K562 (cell line): ENCODE data around the gene PNP. TPM values are rescaled to one million over a fixed set of nuclear protein-coding genes. Genes with fewer than 3 reads are reported as not detected.

Experiments
- ARID1B ChIP-seq: fragments of 450-650 bp; IDR thresholded peaks from 2 replicates; pipeline ENCODE4 v1.6.1; 2016; ENCODE audit warnings: antibody characterized with exemption, mild to moderate bottlenecking, inconsistent platforms
- ELF1 ChIP-seq: fragments of 200-800 bp; sonication (Bioruptor generic); IDR thresholded peaks from 2 replicates; pipeline ENCODE4 v1.6.1; 2016; ENCODE audit warnings: missing genetic modification characterization, missing compliant biosample characterization
- KDM5B ChIP-seq: fragments of 200-600 bp; sonication (generic); IDR thresholded peaks from 2 replicates; pipeline ENCODE4 v1.6.1; 2012; ENCODE audit warnings: low read depth, mild to moderate bottlenecking, moderate library complexity, low read length, control low read depth, inconsistent platforms; ENCODE audit not compliant: insufficient replicate concordance
- NCOA2 ChIP-seq, 2 experiments: fragments of 450-650 bp; IDR thresholded peaks; 2 replicates each; pipeline ENCODE4 v1.6.1; 2018; ENCODE audit warnings: mild to moderate bottlenecking in 2 of 2, moderate library complexity in 1 of 2; ENCODE audit not compliant: partially characterized antibody in 2 of 2
- NFE2 ChIP-seq: IDR thresholded peaks from 2 replicates; pipeline ENCODE4 v1.6.1; 2014; ENCODE audit warnings: antibody characterized with exemption, low read depth
- NR3C1 ChIP-seq: sonication (generic); formaldehyde crosslinking; IDR thresholded peaks from 2 replicates; pipeline ENCODE4 v1.8.1; 2022; ENCODE audit warnings: missing genetic modification reagents
- PKNOX1 ChIP-seq: fragments of 450-650 bp; IDR thresholded peaks from 2 replicates; pipeline ENCODE4 v1.6.1; 2016
- RBBP5 ChIP-seq: fragments of 200-600 bp; sonication (generic); IDR thresholded peaks from 2 replicates; pipeline ENCODE4 v1.6.1; 2012; ENCODE audit warnings: borderline replicate concordance, mild to moderate bottlenecking, low read length, control low read depth, inconsistent platforms; ENCODE audit not compliant: insufficient read depth, poor library complexity, severe bottlenecking
- RUNX1 ChIP-seq: sonication (generic); IDR thresholded peaks from 2 replicates; pipeline ENCODE4 v1.6.1; 2016; ENCODE audit warnings: antibody characterized with exemption, low read depth
- SIX5 ChIP-seq, 2 experiments: IDR thresholded peaks; 2 replicates each; pipeline ENCODE4 v1.6.1; 2011; ENCODE audit warnings: low read length in 2 of 2, borderline replicate concordance in 1 of 2, low read depth in 1 of 2, mild to moderate bottlenecking in 1 of 2, moderate library complexity in 1 of 2; ENCODE audit not compliant: insufficient read depth in 1 of 2
- SREBF2 ChIP-seq: sonication (generic); formaldehyde crosslinking; IDR thresholded peaks from 2 replicates; pipeline ENCODE4 v1.4.0; 2020; ENCODE audit warnings: mild to moderate bottlenecking, missing genetic modification reagents
- TGIF2 ChIP-seq: sonication (generic); formaldehyde crosslinking; IDR thresholded peaks from 2 replicates; pipeline ENCODE4 v1.8.1; 2022; ENCODE audit warnings: mild to moderate bottlenecking, missing genetic modification reagents, moderate library complexity
- ZC3H4 ChIP-seq: sonication (generic); formaldehyde crosslinking; IDR thresholded peaks from 2 replicates; pipeline ENCODE4 v1.9.0; 2021; ENCODE audit warnings: missing genetic modification reagents, borderline replicate concordance
- ZKSCAN3 ChIP-seq: fragments of 250-450 bp; sonication (Bioruptor Pico); IDR thresholded peaks from 2 replicates; pipeline ENCODE4 v1.4.0; 2020
- ZNF431 ChIP-seq: sonication (generic); formaldehyde crosslinking; IDR thresholded peaks from 2 replicates; pipeline ENCODE4 v1.8.0; 2022; ENCODE audit warnings: mild to moderate bottlenecking, missing genetic modification reagents
- ZNF507 ChIP-seq: conservative IDR thresholded peaks from 2 replicates; pipeline ENCODE4 v1.6.1; 2017; ENCODE audit warnings: missing genetic modification characterization, missing compliant biosample characterization
- ZNF780A ChIP-seq: fragments of 250-450 bp; sonication (Bioruptor Pico); IDR thresholded peaks from 2 replicates; pipeline ENCODE4 v1.5.0; 2021; ENCODE audit warnings: mild to moderate bottlenecking
- ZNF785 ChIP-seq: fragments of 250-450 bp; sonication (Bioruptor Pico); IDR thresholded peaks from 2 replicates; pipeline ENCODE4 v1.4.0; 2020; ENCODE audit warnings: mild to moderate bottlenecking
- polyA plus RNA-seq, 8 experiments: library from polyadenylated mRNA; depleted of rRNA in 4 of 8; stranded (reverse) in 5 of 8; unstranded in 3 of 8; fragments of >200 nt; fragmentation: Nextera tagmentation in 2 of 8; fragmentation: Illumina TruSeq in 1 of 8; extraction: Ambion mirVana in 2 of 8; extraction: Trizol in 1 of 8; gene quantifications; 2 replicates each; pipeline versions ENCODE4 v1.2.1 to v1.2.3, GENCODE V29; 2011 to 2014; ENCODE audit warnings: inconsistent platforms in 1 of 8, missing spikeins in 1 of 8
- total RNA-seq, 7 experiments: library from RNA; depleted of rRNA in 6 of 7; stranded (reverse); fragments of >200 nt in 6 of 7; fragmentation: Illumina TruSeq in 2 of 7; extraction: Trizol in 2 of 7; gene quantifications; 2 replicates each; pipeline versions ENCODE4 v1.2.1 to v1.2.3, GENCODE V29; 2011 to 2021; ENCODE audit warnings: low replicate concordance in 1 of 7
- TF ChIP-seq, protein P1 (sequence below): IDR thresholded peaks from 2 replicates; pipeline ENCODE4 v1.6.1; 2014; ENCODE audit warnings: antibody characterized with exemption
- TF ChIP-seq, protein P2 (sequence below): sonication (generic); formaldehyde crosslinking; IDR thresholded peaks from 2 replicates; pipeline ENCODE4 v1.8.0; 2022; ENCODE audit warnings: mild to moderate bottlenecking, missing genetic modification reagents

The PNP gene
- total and polyA plus RNA-seq, 9 of the 15 experiments (the other 6 are each of a cell fraction or from before 2014, with no cell fraction given) = 92.5 to 288 (median 137) TPM

DNA sequence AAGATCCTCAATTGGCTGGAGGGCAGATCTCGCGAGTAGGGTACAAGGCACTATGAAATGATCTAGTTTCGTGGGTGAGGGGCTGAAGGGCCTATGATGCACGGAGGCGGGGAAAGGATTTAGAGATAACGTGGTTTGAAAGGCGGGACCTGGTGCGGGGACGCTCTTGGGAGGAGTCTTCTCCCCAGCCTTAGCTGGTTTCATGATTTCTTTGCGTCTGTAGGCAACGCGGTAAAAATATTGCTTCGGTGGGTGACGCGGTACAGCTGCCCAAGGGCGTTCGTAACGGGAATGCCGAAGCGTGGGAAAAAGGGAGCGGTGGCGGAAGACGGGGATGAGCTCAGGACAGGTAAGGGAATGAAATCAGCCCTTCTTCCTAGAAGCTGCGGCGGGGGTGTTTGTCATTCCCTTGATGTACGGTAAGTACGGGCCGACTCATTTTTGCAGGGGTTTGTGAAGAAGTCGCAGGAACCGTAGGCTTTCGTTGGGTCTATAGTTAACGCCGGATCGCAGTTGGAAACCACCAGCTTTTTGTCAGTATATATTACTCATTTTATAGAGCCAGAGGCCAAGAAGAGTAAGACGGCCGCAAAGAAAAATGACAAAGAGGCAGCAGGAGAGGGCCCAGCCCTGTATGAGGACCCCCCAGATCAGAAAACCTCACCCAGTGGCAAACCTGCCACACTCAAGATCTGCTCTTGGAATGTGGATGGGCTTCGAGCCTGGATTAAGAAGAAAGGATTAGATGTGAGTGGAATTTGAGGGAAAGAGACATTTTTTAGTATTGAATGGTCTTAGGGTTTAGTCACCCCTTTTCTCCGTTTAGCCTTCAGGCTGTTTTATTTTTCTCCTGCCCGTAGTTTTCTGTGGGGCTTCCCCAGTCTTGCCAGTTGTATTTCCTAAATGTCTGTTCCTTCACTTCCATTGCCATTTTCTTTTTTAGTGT lies 13.6 kb upstream of the PNP start (continued):
- peak; percentile 43; the same call in 1 of the 2 replicates for TF ChIP-seq ARID1B
- no peak for TF ChIP-seq NCOA2 (IDR thresholded peaks at IDR 0.05; ENCODE audit: partially characterized antibody in 2 of 2)
- peak; percentile 61 for TF ChIP-seq RBBP5
- TF ChIP-seq ZC3H4 (CRISPR knock-in tag) = no peak
- TF ChIP-seq SREBF2 (CRISPR knock-in tag) = no peak
- TF ChIP-seq PKNOX1 = no peak
- no peak for TF ChIP-seq ZNF507
- no peak for TF ChIP-seq ZNF431
- TF ChIP-seq, protein P1, sequence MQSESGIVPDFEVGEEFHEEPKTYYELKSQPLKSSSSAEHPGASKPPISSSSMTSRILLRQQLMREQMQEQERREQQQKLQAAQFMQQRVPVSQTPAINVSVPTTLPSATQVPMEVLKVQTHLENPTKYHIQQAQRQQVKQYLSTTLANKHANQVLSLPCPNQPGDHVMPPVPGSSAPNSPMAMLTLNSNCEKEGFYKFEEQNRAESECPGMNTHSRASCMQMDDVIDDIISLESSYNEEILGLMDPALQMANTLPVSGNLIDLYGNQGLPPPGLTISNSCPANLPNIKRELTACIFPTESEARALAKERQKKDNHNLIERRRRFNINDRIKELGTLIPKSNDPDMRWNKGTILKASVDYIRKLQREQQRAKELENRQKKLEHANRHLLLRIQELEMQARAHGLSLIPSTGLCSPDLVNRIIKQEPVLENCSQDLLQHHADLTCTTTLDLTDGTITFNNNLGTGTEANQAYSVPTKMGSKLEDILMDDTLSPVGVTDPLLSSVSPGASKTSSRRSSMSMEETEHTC = no peak
- no peak for TF ChIP-seq SIX5 (IDR thresholded peaks at IDR 0.05; ENCODE audit: borderline replicate concordance in 1 of 2, insufficient read depth in 1 of 2, low read depth in 1 of 2, low read length in 2 of 2)
- TF ChIP-seq ELF1 = no peak
- no peak for TF ChIP-seq NFE2
- no peak for TF ChIP-seq RUNX1
- TF ChIP-seq, protein P2, sequence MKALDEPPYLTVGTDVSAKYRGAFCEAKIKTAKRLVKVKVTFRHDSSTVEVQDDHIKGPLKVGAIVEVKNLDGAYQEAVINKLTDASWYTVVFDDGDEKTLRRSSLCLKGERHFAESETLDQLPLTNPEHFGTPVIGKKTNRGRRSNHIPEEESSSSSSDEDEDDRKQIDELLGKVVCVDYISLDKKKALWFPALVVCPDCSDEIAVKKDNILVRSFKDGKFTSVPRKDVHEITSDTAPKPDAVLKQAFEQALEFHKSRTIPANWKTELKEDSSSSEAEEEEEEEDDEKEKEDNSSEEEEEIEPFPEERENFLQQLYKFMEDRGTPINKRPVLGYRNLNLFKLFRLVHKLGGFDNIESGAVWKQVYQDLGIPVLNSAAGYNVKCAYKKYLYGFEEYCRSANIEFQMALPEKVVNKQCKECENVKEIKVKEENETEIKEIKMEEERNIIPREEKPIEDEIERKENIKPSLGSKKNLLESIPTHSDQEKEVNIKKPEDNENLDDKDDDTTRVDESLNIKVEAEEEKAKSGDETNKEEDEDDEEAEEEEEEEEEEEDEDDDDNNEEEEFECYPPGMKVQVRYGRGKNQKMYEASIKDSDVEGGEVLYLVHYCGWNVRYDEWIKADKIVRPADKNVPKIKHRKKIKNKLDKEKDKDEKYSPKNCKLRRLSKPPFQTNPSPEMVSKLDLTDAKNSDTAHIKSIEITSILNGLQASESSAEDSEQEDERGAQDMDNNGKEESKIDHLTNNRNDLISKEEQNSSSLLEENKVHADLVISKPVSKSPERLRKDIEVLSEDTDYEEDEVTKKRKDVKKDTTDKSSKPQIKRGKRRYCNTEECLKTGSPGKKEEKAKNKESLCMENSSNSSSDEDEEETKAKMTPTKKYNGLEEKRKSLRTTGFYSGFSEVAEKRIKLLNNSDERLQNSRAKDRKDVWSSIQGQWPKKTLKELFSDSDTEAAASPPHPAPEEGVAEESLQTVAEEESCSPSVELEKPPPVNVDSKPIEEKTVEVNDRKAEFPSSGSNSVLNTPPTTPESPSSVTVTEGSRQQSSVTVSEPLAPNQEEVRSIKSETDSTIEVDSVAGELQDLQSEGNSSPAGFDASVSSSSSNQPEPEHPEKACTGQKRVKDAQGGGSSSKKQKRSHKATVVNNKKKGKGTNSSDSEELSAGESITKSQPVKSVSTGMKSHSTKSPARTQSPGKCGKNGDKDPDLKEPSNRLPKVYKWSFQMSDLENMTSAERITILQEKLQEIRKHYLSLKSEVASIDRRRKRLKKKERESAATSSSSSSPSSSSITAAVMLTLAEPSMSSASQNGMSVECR (CRISPR knock-in tag) = peak; percentile 71; the same call in 1 of the 2 replicates
- no peak for TF ChIP-seq TGIF2
- no peak for TF ChIP-seq NR3C1 (CRISPR knock-in tag)
- TF ChIP-seq KDM5B = peak; percentile 27
- TF ChIP-seq ZNF785 (CRISPR knock-in tag) = no peak
- no peak for TF ChIP-seq ZKSCAN3 (CRISPR knock-in tag)
- no peak for TF ChIP-seq ZNF780A (CRISPR knock-in tag)
